ENCODE measurements around the gene ARHGAP10. TPM values are rescaled to one million over a fixed set of nuclear protein-coding genes. Genes with fewer than 3 reads are reported as not detected.

The ARHGAP10 gene
- total RNA-seq, 6 experiments from 2014 or later, result 5.5 to 13.3 (median 10.4) TPM

- no peaks in the 10 kb centered on the region for H3K27me3 ChIP-seq
- H3K4me1 ChIP-seq, result peaks cover 0 to 22% (median 5%) of the 10 kb centered on the region in 4 donors
- no peak for TF ChIP-seq CTCF (IDR thresholded peaks at IDR 0.05)
- TF ChIP-seq POLR2A (IDR thresholded peaks at IDR 0.05), result no peak
- no peak overlapping the region for H3K27ac ChIP-seq
- intact Hi-C loops (cut with DNase I), result no loop called here
- ATAC-seq (no peak), DNase-seq (no peak)
- no peaks in the 10 kb centered on the region for H3K9me3 ChIP-seq
- whole genome bisulfite sequencing (ENCODE audit: insufficient coverage, low coverage, low lambda C conversion rate, missing lambda C conversion rate), result 74% methylated on average over 6 of the region's 6 CpGs
- H3K4me3 ChIP-seq, result no peak overlapping the region
- H3K36me3 ChIP-seq, result no peaks in the 10 kb centered on the region
These were observed 284.3 kb downstream of the ARHGAP10 start for GRCh38 chr4:148016063-148016637.

- TF ChIP-seq POLR2A (IDR thresholded peaks at IDR 0.05) (no peak), CTCF (IDR thresholded peaks at IDR 0.05) (no peak)
- Histone ChIP-seq H3K27me3 (no peaks in the 10 kb centered on the region), H3K4me1 (peaks cover 0 to 27% (median 9%) of the 10 kb centered on the region in 4 donors), H3K36me3 (no peaks in the 10 kb centered on the region), H3K4me3 (no peak overlapping the region), H3K9me3 (no peaks in the 10 kb centered on the region), H3K27ac (no peak overlapping the region)
- intact Hi-C loops (cut with DNase I), result no loop called here
- DNase-seq (no peak), ATAC-seq (no peak)
- WGBS (ENCODE audit: insufficient coverage, low coverage, low lambda C conversion rate, missing lambda C conversion rate), result 46% methylated on average over 1 of the region's 5 CpGs
These were observed 285.9 kb downstream of the ARHGAP10 start for GRCh38 chr4:148017801-148018200.

GRCh38 chr4:148021686-148022085, 289.8 kb downstream of the ARHGAP10 start:
- H3K27ac ChIP-seq, result no peak overlapping the region
- no peak overlapping the region for H3K4me3 ChIP-seq
- peaks cover 0 to 9% (median 3%) of the 10 kb centered on the region in 4 donors for H3K4me1 ChIP-seq
- no peaks in the 10 kb centered on the region for H3K27me3 ChIP-seq
- no peaks in the 10 kb centered on the region for H3K36me3 ChIP-seq
- no peaks in the 10 kb centered on the region for H3K9me3 ChIP-seq
- WGBS (ENCODE audit: insufficient coverage, low coverage, low lambda C conversion rate, missing lambda C conversion rate), result 65% methylated on average over 1 of the region's 1 CpG
- intact Hi-C loops (cut with DNase I), result no loop called here
- no peak for DNase-seq
- TF ChIP-seq POLR2A (IDR thresholded peaks at IDR 0.05) (no peak), CTCF (IDR thresholded peaks at IDR 0.05) (peak in 2 of 4 donors; percentile 34 to 39)
- no peak for ATAC-seq

- Histone ChIP-seq H3K4me3 (peak overlapping the region; percentile 18 to 58 (median 47)), H3K36me3 (no peaks in the 10 kb centered on the region), H3K9me3 (no peaks in the 10 kb centered on the region), H3K27ac (peak overlapping the region; percentile 67 to 94 (median 75)), H3K4me1 (peaks cover 0 to 9% (median 3%) of the 10 kb centered on the region in 4 donors), H3K27me3 (no peaks in the 10 kb centered on the region)
- ATAC-seq (peak; percentile 64 to 75 (median 70)), DNase-seq (no peak)
- 41% methylated on average over 6 of the region's 6 CpGs for WGBS (ENCODE audit: insufficient coverage, low coverage, low lambda C conversion rate, missing lambda C conversion rate)
- TF ChIP-seq POLR2A (IDR thresholded peaks at IDR 0.05), result no peak
- no peak for TF ChIP-seq CTCF (IDR thresholded peaks at IDR 0.05)
- intact Hi-C loops (cut with DNase I), result no loop called here
These were observed 291.1 kb downstream of the ARHGAP10 start for GRCh38 chr4:148022975-148023374.

Data from right lobe of liver (tissue), 6 donors.